ENCODE data around the gene EPHB6.

Gene EPHB6, protein sequence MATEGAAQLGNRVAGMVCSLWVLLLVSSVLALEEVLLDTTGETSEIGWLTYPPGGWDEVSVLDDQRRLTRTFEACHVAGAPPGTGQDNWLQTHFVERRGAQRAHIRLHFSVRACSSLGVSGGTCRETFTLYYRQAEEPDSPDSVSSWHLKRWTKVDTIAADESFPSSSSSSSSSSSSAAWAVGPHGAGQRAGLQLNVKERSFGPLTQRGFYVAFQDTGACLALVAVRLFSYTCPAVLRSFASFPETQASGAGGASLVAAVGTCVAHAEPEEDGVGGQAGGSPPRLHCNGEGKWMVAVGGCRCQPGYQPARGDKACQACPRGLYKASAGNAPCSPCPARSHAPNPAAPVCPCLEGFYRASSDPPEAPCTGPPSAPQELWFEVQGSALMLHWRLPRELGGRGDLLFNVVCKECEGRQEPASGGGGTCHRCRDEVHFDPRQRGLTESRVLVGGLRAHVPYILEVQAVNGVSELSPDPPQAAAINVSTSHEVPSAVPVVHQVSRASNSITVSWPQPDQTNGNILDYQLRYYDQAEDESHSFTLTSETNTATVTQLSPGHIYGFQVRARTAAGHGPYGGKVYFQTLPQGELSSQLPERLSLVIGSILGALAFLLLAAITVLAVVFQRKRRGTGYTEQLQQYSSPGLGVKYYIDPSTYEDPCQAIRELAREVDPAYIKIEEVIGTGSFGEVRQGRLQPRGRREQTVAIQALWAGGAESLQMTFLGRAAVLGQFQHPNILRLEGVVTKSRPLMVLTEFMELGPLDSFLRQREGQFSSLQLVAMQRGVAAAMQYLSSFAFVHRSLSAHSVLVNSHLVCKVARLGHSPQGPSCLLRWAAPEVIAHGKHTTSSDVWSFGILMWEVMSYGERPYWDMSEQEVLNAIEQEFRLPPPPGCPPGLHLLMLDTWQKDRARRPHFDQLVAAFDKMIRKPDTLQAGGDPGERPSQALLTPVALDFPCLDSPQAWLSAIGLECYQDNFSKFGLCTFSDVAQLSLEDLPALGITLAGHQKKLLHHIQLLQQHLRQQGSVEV

DNA sequence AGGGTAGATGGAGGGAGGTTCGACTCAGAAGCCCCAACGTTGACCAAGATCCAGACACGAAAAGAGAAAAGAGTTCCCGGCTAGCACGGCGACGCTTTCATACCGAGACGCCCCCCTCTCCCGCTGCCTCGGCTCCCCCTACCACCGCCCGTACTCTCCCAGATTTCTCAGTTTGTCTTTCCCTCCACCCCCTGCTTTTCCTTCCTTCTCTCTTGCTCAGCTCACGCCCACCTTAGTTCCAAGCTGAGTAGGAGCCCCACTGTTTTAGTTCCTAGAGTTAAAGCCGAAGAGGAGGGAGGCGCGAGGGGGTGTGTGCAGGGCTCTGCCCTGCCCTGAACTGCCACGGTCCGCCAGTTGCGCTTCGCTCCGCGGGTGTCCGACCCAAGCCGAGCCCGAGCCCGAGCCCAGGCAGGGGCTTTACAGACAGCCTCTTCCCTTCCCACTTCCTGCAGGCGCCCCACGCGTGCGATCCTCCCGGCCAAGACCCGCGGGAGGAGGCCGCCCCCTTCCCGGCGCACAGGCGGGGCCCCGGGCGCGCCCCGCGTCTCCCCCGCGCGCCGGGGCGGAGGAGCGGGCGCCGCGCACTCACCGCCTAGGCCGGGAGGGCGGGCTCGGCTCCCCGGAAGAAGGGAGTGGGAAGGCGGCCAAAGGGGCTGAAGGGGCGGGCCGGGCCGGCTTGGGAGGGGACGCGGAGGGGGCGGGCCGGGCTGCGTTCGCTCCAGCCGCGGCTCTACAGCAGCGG is at the start of gene EPHB6:
Gene EPHB6 (plus strand): TSS at position 705 of the 742 bp plus-strand sequence. CDS start 8,152 bp downstream, outside the sequence.
- DNase-seq, result peak; percentile 23

DNA sequence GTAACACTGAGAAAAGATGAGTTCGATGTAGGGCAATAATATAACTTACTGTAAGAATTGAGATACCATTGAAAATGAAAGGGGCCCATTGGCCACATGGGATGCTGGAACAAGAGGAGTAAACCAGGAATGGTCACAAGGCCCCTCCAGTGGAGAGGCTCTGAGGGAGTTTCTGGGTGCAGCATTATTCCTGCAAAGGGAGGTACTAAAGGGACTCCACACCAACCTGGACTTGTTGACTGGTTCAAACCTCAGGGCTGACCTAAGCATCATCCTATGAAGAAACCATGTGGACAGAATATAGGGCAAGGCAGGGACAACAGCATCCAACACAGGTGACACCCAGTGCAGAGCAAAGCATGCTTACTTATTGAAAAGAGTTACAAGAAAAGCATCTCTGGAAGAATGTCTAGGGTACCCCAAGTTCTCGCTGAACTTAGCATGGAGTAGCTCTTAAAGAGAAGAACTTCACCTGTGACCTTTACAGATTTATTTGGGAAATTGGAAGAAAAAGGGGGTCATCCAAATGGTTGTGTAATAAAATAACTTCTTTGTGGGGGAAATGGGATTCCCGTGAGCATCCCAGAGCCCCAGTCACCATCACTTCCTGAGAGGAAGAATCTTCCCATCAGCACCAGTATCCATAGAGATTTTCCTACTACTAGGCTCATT is 49.4 kb upstream of the EPHB6 start:
- DNase-seq, result no peak

DNA sequence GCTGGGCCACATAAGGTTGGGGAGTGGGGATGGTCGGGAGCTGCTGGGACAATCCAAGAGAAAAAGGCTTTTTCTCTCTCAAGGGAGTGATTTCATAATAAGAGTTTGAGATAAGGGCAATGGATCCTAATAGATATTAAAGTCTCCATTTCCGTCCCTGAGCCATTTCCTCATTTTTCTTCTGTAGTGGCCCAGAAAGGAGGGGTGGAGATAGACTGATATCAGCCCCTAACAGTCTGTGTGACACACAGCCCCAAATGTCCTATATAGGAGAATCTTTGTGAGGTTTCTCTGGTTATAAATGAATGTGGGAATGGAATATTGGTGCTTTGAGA is 48.9 kb upstream of the EPHB6 start:
- no peak for DNase-seq

DNA sequence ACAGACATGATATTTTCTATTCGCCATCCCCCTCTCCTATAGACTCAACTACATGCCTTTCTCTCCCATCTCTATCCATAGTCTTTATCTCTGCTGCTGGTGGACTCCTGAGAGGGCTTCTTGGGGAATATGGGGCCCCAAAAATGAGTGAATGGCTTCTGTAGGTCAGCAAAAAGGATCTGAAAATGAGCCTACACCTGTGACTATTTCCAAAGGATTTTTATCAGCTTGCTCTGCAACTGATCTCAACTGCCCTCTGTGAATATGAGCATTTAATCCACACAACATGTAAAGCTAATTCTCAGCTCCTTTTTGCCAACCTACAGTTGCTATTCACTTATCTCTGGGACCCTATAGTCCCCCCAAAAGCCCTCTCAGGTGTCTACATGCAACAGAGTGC is 47.9 kb upstream of the EPHB6 start:
- DNase-seq, result no peak

DNA sequence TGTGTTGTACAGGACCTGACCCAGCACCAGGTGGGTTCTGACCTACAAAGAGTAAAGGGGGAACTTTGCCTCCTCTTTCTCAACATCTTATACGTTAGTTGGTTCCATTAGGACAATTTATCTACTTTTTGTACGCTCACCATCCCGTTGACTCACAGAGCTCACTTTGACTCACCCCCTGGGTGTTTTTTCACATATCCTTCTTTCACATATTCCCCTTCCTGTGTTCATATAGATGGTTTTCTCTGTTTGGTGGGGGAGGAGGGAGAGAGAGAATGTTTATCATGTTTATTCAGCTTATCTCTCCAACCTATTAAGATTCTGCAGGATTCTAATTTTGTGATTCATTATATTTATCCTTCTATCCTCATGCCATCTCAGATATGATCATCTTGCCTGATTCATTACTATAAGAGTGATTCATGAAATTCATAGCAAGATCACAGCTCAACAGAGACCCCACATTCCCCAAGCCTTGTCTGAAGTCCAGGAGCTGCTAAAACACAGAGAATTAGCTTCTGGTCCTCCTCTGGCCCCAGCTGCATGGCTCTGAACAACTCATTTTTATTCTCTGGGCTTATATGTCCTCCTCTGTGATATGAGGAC is 46.9 kb upstream of the EPHB6 start:
- no peak for DNase-seq

DNA sequence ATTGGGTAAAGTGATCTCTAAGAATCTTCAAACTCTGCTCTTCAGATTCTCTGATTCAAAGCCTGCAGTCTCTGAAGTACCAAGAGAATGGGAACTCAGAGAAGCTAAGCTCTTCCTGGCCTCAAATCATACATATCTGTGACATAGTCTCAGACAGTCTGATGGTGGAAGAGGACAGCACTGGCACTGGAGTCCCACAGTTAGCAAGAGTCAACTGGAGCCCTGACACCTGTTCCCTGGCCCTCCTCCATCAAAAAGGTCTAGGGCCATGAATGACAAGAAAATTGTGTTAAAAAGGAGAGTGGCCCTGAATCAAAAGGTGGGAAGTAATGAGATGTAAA is 46.4 kb upstream of the EPHB6 start:
- DNase-seq, result no peak

DNA sequence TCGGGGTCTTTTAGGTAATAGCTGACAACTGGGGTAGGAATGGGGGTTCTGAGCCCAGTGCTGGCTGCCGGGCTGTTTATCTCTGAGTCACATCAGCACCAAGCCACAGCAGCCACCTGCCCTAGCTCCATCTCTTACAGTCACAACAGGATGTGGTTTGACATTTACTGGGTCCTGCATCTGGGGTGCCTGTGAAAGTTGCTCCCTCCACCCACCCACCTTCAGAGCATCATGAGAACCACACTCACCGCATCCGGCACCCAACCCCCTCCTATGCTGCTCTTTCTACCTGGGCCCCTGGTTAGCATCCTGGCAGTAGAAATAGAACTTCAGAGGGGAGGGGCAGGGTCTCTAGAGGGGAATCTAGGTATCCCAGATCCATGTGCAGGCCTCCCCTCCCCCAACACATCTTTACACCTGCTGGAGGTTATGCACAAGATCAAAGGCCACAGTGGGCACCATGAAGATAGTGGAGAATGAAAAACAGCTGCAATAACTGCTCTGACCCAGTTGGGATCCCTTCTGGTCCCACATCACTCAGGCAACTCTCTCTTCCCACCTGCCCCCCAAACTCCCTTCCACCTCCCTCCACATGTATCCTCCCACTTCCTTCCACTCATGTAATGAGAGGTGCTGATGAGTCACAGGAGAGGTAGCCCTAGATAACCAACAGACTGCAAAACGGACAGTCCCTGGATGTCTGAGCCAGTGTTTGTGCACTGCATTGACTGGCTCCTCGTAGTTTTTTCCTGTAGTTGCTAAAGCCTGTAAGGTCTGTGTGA is 45.9 kb upstream of the EPHB6 start:
- DNase-seq, result no peak

DNA sequence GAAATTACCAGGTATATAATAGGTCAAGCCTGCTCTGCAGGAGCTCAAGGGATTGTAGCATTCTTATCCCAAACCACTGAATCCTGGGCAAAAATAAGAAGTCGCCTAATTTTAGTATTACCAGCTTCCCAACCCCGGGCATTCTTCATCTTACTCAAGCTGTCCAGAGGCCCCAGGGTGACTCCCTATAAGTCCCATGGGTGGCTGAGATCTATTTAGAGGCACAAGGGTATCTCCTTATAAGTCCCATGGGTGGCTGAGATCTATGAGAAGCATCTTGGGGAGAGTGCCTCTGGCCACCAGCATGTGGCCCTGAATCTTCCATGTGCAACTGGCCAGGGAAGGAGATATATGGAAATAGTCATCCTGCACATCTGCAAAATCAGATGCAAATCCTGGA is 45.2 kb upstream of the EPHB6 start:
- DNase-seq, result no peak

DNA sequence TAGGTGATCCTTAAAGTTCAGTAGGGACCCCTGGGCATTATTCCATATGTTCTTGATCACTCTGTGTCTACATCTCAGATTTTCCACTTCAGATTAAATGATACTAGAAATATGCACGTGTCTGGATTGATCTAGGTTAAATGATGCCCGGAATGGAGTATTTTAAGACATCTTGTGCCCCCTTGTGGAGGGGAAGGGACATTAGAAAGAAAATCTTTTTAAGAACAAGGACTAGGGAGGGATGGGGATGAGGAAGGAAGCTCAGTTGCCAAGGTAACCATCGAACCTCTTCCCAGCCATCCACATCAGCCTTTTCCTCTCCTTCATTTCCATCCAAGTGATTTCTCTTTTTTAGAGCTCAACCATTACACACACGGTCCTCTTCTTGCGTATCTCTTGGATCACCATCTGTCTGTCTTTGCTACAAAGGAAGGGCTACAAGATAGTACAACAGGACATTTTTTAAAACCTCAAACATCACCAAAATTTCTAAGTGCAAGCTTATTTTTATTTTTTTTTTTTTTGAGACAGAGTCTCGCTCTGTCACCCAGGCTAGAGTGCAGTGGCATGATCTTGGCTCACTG is 43.6 kb upstream of the EPHB6 start:
- DNase-seq, result peak; percentile 53

DNA sequence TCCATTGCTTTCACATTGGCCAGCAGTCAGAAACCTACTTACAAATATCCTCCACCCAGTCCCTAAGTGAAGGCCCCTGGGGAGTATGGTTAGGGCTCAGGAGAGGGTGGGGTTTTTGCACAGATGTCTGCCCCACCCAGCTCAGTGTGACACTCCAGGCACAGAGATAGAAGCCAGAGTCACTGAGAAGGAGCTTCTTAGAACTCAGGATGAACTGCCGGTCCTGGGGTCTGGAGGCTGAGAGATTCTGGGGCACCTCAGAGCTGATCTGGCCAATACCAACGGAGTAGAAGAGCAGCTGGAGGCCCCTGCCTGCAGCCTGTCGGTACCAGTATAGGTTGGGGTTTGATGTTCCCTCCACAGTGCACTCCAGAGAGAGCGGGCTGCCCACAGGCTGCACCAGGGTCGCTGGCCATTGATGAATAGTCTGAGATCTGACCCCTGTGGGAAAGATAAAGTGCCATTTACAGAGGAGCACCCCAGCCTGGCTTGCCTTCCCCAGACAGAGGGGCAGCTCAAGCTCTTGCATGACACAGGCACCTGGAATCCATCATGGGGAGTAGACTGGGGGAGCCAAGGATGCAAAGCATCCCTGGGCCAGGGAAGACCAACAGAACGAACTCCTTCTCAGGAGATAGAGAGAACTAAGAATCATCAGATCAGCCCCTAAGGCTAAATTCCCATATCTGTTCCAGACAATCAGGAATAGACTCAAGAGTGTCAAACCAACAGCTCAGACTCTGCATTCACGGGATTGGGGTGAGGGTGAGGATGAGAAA is 42.2 kb upstream of the EPHB6 start:
- DNase-seq, result no peak

DNA sequence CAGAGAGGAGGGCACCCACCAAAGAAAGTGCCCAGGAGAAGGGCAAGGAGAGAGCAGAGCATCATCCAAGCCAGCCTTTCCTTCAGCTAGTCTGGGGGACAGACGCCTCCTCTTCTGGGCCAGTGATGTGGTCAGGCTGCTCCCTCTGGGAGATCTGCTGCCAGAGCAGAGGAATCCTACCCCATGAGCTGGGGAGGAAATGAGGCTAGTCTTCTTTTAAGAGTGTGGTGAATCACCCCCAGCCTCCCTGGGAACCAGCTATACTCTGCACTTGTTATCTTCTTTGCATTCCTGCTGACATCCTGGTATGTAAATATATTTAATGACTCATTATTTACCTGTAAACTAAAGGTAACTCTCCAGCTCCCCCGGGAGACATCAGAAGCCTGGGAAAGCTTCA is 41.6 kb upstream of the EPHB6 start:
- peak; percentile 61 for DNase-seq

DNA sequence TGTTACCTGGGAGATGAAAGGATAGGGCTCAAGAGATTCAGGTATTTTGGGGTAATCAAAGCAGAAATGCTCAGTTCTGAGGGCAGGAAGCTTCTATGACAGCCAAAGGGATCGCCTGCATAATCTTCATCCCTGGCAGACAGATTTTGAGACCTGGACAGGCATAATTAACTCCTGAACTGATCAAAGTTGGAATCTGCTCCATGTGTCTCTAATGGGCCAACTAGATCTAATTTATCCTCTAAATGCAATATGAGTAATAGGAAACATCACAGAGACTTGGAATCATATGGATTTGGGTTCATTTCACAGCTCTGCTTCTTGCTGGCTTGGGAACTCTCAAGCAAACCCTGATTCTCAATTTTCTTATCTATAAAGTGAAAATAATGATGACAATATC is 41.2 kb upstream of the EPHB6 start:
- DNase-seq, result no peak

DNA sequence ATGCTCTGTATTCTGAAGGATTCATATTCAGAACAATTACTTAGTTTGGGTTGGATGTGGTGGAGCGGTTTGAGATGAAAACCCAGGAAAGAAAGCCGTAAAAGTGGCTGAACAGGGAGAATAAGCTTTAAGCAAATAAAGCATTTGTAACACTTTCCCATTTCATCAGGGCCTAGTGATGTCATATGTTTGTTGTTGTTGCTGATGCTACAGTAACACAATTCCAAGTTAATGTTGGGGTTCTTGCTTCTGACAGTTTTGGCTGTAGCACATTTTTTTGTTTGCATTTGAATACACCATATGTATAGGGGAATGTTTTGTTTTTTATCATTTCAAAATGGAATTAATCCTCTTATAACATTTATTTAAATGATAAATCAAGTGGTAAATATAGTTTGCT is 40.4 kb upstream of the EPHB6 start:
- DNase-seq, result no peak

DNA sequence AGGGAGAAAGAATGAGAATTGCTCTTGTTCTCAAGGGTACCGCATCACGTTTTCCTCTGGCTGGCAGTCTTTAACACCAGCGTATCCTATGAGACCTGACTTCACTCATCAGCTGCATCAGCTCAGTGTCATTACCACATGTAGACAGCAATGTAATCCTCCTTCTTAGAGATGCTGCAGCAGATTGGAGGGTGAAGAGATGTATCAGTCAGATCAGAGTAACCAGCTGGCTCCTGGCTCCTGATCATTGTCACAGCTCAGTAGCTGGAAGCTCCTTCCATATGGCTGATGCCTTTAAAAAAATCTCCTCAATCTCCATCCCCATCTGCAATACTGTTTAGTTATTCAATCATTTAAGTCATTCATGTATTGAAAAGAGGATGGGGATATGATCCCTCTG is 39.7 kb upstream of the EPHB6 start:
- DNase-seq, result no peak

DNA sequence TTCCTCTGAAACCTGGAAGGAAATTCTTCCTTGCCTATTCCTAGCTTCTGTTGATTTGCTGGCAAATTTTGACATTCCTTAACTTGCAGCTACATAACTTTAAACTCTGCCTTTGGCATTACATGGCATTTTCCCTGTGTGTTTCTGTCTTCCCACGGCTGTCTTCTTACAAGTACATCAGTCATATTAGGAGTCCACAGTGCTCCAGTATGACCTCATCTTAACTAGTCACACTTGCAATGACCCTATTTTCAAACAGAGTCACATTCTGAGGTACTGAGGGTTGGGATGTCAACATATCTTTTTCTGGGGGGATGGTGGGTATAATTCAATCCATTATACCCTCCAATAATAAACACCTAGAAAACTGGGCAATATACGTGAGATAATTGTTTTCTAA is 37.4 kb upstream of the EPHB6 start:
- no peak for DNase-seq

DNA sequence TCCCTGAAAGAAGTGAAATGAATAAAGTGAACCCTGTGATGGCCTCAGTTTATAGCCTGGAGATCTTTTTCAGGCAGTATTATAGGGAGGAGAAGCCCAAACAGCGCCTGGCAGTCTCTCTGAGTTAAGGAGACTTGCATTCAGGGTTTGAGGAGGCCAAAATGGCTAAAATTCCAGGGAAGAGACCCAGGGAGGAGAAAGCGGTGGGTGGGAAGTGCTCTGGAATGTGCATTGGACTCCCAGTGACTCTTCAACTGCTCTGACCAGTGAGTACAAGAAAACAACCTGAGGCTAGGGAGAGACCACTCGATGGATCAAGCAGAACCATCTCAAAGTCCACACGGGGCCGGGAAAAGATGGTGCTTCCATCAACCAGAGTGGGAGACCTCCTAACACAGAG is 35.3 kb upstream of the EPHB6 start:
- no peak for DNase-seq

DNA sequence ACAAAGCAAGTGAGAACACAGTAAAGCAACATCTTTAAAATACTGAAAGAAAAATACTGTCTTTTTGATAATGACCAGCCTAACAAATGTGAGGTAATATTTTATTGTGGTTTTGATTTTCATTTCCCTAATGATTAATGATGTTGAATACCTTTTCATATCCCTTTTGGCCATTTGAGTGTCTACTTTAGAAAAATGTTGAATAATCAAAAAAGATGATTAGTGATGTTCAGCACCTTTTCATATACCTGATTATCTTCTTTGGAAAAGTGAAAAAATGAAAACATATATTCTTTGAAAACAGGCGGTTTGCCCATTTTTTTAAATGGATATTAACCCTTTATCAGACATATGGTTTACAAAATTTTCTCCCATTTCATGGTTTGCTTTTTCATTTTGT is 32.2 kb upstream of the EPHB6 start:
- DNase-seq, result no peak

DNA sequence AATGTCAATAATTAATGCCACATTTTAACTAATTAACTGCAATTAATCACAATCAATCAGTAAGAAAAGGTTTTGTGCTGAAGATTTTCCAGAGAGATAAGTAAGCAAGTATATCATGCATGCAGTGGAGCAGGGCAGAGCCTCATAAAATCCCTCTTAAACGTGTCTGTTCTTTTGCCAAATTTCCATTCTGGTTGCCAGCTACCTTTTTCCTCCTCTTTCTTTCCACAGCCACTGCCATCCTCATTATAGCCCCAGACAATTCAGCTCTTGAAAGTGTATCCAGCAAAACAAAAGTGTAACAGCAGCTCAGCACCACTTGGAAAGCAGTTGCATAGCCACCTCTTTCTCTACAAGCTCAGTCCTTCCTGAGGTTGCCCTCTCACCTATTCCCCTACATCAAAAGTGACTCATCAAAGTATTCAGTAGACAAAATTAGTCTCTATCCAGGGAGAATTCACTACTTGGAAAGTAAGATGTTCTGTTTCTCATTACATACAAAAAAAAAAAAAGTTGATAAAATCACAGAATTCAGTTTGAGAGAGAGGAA is 26.9 kb upstream of the EPHB6 start:
- no peak for DNase-seq

DNA sequence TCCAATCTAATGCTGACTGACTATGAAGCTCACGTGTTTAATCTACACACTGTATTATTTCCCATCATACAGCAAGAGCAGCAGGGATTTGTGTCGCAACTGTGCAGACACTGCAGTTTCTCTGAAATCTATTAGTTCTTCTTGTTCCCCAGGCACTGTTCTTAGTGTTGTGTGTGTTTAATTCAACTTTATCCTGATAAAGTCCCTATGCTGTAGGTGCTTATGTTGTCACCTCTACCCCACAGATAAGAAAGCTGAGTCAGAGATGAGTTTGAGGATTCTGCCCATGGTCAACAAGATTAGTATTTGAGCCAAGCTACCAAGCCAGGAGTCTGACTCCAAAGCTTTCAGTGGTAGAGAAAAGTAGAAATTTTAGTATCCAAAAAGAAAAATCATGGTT is 22.5 kb upstream of the EPHB6 start:
- DNase-seq, result no peak

All from amniotic stem cell (primary cell).